IgD-negative memory B cell (primary cell): ENCODE results near the gene TRIM69. TPM values are rescaled to one million over a fixed set of nuclear protein-coding genes. Genes with fewer than 3 reads are reported as not detected.
A peak's percentile ranks its signal among the peaks of the same experiment; 100 is the strongest.
"Not testable (repeated sequence)": the region's sequence is repeated elsewhere in the genome, so short reads cannot be mapped to it uniquely, and the experiment has no call there.

Experiments used
- H3K27ac Mint-ChIP-seq, 3 donors: one replicate each; pipeline ENCODE4 v1.8.0; 2020 to 2022; ENCODE audit warnings: mild to moderate bottlenecking in 3 of 3, mixed read lengths in 3 of 3, moderate library complexity in 1 of 3
- H3K27me3 Mint-ChIP-seq: one replicate; pipeline ENCODE4 v1.8.0; 2021; ENCODE audit warnings: mixed read lengths
- H3K36me3 Mint-ChIP-seq: one replicate; pipeline ENCODE4 v1.8.0; 2020; ENCODE audit warnings: mild to moderate bottlenecking, mixed read lengths
- H3K4me1 Mint-ChIP-seq, 3 donors: one replicate each; pipeline ENCODE4 v1.8.0; 2020 to 2022; ENCODE audit warnings: mixed read lengths in 3 of 3, mild to moderate bottlenecking in 1 of 3
- H3K4me3 Mint-ChIP-seq, 4 donors: one replicate each; pipeline ENCODE4 v1.8.0; 2020 to 2022; ENCODE audit warnings: mild to moderate bottlenecking in 4 of 4, mixed read lengths in 4 of 4, moderate library complexity in 3 of 4
- H3K9me3 Mint-ChIP-seq, 3 donors: one replicate each; pipeline ENCODE4 v1.8.0; 2020 to 2021; ENCODE audit warnings: mixed read lengths in 3 of 3, mild to moderate bottlenecking in 1 of 3
- polyA plus RNA-seq: library from polyadenylated mRNA; unstranded; fragments of 300-500 nt; fragmentation: Illumina TruSeq; gene quantifications from one replicate; pipeline ENCODE4 v1.2.3, GENCODE V29; 2021

The TRIM69 gene
- polyA plus RNA-seq, 1 donor from 2014 or later = 30.7 TPM

DNA sequence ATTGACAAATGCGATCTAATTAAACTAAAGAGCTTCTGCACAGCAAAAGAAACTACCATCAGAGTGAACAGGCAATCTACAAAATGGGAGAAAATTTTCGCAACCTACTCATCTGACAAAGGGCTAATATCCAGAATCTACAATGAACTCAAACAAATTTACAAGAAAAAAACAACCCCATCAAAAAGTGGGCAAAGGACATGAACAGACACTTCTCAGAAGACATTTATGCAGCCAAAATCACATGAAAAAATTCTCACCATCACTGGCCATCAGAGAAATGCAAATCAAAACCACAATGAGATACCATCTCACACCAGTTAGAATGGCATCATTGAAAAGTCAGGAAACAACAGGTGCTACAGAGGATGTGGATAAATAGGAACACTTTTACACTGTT is 7.1 kb downstream of the TRIM69 start:
- not testable (repeated sequence) for H3K27me3 Mint-ChIP-seq

DNA sequence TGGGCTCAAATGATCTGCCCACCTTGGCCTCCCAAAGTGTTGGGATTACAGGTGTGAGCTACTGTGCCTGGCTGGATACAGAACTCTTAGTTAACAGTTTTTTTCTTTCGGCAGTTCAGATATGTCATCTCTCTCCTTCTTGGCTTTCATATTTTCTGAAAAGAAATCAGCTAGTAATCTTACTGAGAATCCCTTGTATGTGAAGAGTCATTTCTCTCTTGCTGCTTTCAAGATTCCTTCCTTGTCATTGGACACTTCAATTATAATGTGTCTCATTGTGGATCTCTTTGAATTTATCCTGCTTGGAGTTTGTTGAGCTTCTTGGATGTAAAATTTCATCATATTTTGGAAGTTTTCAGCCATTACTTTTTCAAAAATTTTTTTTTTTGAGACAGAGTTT is 17.0 kb downstream of the TRIM69 start:
- peaks cover 5 to 23% (median 6%) of the 10 kb centered on the region in 3 donors for H3K9me3 Mint-ChIP-seq
- peaks cover 0 to 4% (median 3%) of the 10 kb centered on the region in 3 donors for H3K4me1 Mint-ChIP-seq
- no peak overlapping the region for H3K27ac Mint-ChIP-seq
- H3K27me3 Mint-ChIP-seq = no peaks in the 10 kb centered on the region
- H3K36me3 Mint-ChIP-seq = peaks cover 15% of the 10 kb centered on the region
- no peak overlapping the region for H3K4me3 Mint-ChIP-seq

More for the DNA sequence above, 7.1 kb downstream of the TRIM69 start:
- not testable (repeated sequence) for H3K4me1 Mint-ChIP-seq, H3K27ac Mint-ChIP-seq, H3K9me3 Mint-ChIP-seq, H3K36me3 Mint-ChIP-seq, H3K4me3 Mint-ChIP-seq

DNA sequence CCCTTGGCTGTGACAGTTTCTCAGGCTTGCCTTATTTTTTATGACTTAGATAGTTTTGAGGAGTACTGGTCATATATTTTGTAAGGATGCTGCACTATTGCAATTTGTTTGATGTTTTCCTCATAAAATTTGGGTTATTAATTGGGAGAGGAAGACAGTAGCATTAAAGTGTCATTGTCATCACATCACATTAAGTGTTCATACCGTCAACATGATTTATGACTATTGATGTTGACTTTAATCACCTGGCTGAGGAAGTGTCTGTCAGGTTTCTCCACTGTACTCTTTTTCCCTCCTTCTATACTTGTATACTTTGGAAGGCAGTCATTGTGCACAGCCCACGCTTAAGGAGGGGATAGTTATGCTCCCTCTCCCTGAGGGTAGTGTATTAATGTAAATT is 26.9 kb downstream of the TRIM69 start:
- Mint-ChIP-seq H3K4me1 (no peaks in the 10 kb centered on the region), H3K36me3 (peaks cover 8% of the 10 kb centered on the region), H3K4me3 (no peak overlapping the region), H3K27ac (no peak overlapping the region), H3K9me3 (no peaks in the 10 kb centered on the region), H3K27me3 (no peaks in the 10 kb centered on the region)

- no peak overlapping the region for H3K4me3 Mint-ChIP-seq
- H3K9me3 Mint-ChIP-seq = no peaks in the 10 kb centered on the region
- no peaks in the 10 kb centered on the region for H3K4me1 Mint-ChIP-seq
- no peaks in the 10 kb centered on the region for H3K27me3 Mint-ChIP-seq
- peaks cover 8% of the 10 kb centered on the region for H3K36me3 Mint-ChIP-seq
- H3K27ac Mint-ChIP-seq = no peak overlapping the region
These were observed 27.5 kb downstream of the TRIM69 start for GRCh38 chr15:44763848-44764247.

- Mint-ChIP-seq H3K27ac (no peak overlapping the region), H3K36me3 (peaks cover 12% of the 10 kb centered on the region), H3K4me3 (no peak overlapping the region), H3K9me3 (peaks cover 0 to 3% (median 2%) of the 10 kb centered on the region in 3 donors), H3K27me3 (no peaks in the 10 kb centered on the region), H3K4me1 (no peaks in the 10 kb centered on the region)
These were observed 28.7 kb downstream of the TRIM69 start for GRCh38 chr15:44765036-44765435.

DNA sequence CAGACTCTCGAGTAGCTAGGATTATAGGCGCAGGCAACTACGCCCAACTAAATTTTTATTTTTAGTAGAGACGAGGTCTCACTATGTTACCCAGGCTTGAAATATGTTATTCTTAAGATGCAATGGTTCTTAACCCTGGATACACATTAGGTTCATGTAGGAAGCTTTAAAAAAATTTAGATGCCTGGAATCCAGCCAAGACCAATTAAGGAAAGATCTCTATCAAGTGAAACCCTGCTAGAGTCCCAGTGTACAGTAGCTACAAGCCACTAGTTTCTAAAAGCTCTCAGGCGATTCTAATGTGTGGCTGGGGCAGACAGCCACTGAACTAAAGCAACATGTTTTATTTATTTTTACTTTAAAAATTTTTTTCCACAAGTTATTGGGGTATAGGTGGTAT is 33.2 kb downstream of the TRIM69 start:
- Mint-ChIP-seq H3K4me1 (peaks cover 0 to 2% (median 0%) of the 10 kb centered on the region in 3 donors), H3K27me3 (no peaks in the 10 kb centered on the region), H3K36me3 (peaks cover 22% of the 10 kb centered on the region), H3K27ac (no peak overlapping the region), H3K4me3 (no peak overlapping the region), H3K9me3 (peaks cover 10 to 21% (median 13%) of the 10 kb centered on the region in 3 donors)

DNA sequence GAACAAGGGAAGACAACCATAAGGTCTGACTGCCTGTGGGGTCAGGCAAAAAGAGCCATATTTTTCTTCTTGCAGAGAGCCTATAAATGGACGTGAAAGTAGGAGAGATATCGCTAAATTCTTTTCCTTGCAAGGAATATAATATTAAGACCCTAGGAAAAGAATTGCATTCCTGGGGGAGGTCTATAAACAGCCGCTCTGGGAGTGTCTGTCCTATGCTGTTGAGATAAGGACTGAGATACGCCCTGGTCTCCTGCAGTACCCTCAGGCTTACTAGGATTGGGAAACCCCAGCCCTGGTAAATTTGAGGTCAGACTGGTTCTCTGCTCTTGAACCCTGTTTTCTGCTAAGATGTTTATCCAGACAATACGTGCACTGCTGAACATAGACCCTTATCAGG is 34.4 kb downstream of the TRIM69 start:
- Mint-ChIP-seq H3K36me3 (peaks cover 22% of the 10 kb centered on the region), H3K4me3 (peak overlapping the region in 1 of 4 donors; percentile 27), H3K9me3 (peaks cover 10 to 21% (median 13%) of the 10 kb centered on the region in 3 donors)
- not testable (repeated sequence) for H3K27me3 Mint-ChIP-seq, H3K4me1 Mint-ChIP-seq, H3K27ac Mint-ChIP-seq

GRCh38 chr15:44775953-44776352 is 39.6 kb downstream of the TRIM69 start:
- H3K9me3 Mint-ChIP-seq = peaks cover 5 to 10% (median 6%) of the 10 kb centered on the region in 3 donors
- H3K27ac Mint-ChIP-seq = no peak overlapping the region
- H3K36me3 Mint-ChIP-seq = peaks cover 4% of the 10 kb centered on the region
- no peak overlapping the region for H3K4me3 Mint-ChIP-seq
- peaks cover 2% of the 10 kb centered on the region for H3K27me3 Mint-ChIP-seq
- peaks cover 0 to 4% (median 2%) of the 10 kb centered on the region in 3 donors for H3K4me1 Mint-ChIP-seq

GRCh38 chr15:44779761-44780160 is 43.4 kb downstream of the TRIM69 start:
- peaks cover 2% of the 10 kb centered on the region for H3K27me3 Mint-ChIP-seq
- H3K27ac Mint-ChIP-seq = no peak overlapping the region
- no peak overlapping the region for H3K4me3 Mint-ChIP-seq
- peaks cover 5 to 8% (median 6%) of the 10 kb centered on the region in 3 donors for H3K4me1 Mint-ChIP-seq
- H3K9me3 Mint-ChIP-seq = no peaks in the 10 kb centered on the region
- no peaks in the 10 kb centered on the region for H3K36me3 Mint-ChIP-seq

- Mint-ChIP-seq H3K27me3 (peaks cover 2% of the 10 kb centered on the region), H3K27ac (no peak overlapping the region), H3K4me1 (peaks cover 5 to 8% (median 6%) of the 10 kb centered on the region in 3 donors), H3K9me3 (no peaks in the 10 kb centered on the region), H3K36me3 (no peaks in the 10 kb centered on the region), H3K4me3 (peak overlapping the region in 1 of 4 donors; percentile 27)
These were observed 44.3 kb downstream of the TRIM69 start for GRCh38 chr15:44780608-44781007.

DNA sequence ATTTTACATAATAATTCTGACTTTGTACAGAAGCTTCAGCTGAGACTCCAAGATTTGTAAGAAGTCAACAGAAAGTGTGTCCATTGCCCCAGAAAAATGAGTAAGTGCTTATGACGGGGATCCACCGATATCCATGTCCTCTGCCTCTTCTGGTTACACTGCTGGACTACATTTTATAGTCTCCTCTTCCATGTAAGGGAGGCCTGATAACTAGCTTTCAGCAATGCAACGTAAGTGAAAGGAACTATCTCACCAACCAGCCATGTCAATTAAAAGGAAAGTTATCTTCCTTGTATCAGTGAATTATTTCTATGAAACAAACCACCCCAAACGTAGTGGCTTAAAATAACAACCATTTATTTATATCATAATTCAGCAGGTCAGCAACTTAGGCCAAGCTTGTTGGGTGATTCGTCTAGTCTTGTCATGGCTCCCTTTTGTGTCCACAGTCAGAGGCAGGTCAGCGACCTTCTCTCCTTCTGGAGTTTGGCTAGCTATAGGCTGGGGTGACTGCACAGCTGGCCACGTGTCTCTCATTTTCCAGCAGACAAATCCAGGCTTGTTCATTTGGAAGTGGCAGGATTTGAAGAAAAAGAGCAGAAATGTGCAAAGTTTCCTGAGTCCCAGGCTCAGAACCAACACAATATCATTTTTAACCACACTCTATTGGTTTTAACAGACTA is 44.9 kb downstream of the TRIM69 start:
- H3K4me3 Mint-ChIP-seq = peak overlapping the region in 1 of 4 donors; percentile 27

DNA sequence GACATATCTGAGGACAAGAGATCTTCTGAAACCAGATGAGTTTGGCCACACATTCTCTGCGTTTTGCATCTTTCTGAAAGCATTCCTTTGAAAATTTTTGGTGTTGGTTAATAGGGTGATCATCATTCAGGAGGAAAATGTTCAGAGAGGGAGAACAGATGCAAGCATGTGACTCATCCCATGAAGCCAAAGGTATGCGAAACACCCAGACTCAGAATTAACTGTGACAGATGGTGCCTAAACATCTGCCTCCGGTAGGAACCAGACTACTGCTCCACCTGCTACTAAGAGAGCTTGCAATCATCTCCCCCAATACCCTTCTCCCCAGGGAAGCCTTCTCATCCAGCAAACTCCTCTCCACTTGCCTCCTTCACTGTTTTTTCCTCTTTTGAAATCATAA is 46.2 kb downstream of the TRIM69 start:
- Mint-ChIP-seq H3K27ac (no peak overlapping the region), H3K9me3 (no peaks in the 10 kb centered on the region), H3K36me3 (no peaks in the 10 kb centered on the region), H3K27me3 (no peaks in the 10 kb centered on the region), H3K4me3 (peak overlapping the region in 1 of 4 donors; percentile 44), H3K4me1 (peaks cover 3 to 8% (median 4%) of the 10 kb centered on the region in 3 donors)

More for the DNA sequence above, 44.9 kb downstream of the TRIM69 start:
- H3K4me1 Mint-ChIP-seq = peaks cover 3 to 8% (median 4%) of the 10 kb centered on the region in 3 donors
- H3K27ac Mint-ChIP-seq = no peak overlapping the region
- no peaks in the 10 kb centered on the region for H3K9me3 Mint-ChIP-seq
- H3K36me3 Mint-ChIP-seq = no peaks in the 10 kb centered on the region
- no peaks in the 10 kb centered on the region for H3K27me3 Mint-ChIP-seq

DNA sequence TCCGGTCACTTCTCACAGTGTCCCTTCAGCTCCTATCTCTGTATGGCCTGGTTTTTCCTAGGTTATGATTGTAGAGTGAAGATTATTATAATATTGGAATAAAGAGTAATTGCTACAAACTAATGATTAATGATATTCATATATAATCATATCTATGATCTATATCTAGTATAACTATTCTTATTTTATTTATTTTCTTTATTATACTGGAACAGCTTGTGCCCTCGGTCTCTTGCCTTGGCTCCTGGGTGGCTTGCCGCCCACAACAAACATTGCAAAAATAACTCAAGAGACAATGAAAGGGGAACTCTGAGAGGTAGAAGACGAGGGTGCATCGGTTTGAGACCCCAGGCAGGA is 48.6 kb downstream of the TRIM69 start:
- not testable (repeated sequence) for H3K4me1 Mint-ChIP-seq, H3K36me3 Mint-ChIP-seq, H3K27me3 Mint-ChIP-seq

GRCh38 chr15:44788748-44789147 is 52.4 kb downstream of the TRIM69 start:
- Mint-ChIP-seq H3K36me3 (no peaks in the 10 kb centered on the region), H3K27ac (no peak overlapping the region), H3K4me1 (peaks cover 2 to 8% (median 3%) of the 10 kb centered on the region in 3 donors), H3K27me3 (no peaks in the 10 kb centered on the region), H3K4me3 (no peak overlapping the region), H3K9me3 (no peaks in the 10 kb centered on the region)

More for the DNA sequence above, 48.6 kb downstream of the TRIM69 start:
- Mint-ChIP-seq H3K4me3 (peak overlapping the region; percentile 94 to 97 (median 96)), H3K27ac (peak overlapping the region; percentile 94 to 98 (median 96))
- not testable (repeated sequence) for H3K9me3 Mint-ChIP-seq

DNA sequence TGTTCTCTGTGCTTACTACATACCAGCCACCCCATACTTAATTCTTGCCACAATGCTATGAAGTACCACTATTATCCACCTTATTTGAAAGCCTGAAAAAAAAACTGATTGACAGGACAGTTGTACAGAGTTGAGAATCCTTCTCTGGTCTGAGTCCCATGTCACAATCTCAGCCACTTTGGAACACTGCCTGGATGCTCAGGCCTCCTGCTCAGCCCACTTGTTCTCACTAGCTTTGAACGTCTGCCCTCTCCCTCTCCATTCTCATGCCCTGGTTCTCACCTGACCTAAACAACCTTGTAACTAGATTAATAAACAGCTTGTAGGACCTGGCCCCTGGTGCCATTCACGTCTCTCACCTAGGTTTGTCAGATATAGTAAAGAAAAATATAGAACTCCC is 53.9 kb downstream of the TRIM69 start:
- Mint-ChIP-seq H3K4me3 (peak overlapping the region in 1 of 4 donors; percentile 4), H3K9me3 (no peaks in the 10 kb centered on the region), H3K36me3 (no peaks in the 10 kb centered on the region), H3K27ac (no peak overlapping the region), H3K4me1 (no peaks in the 10 kb centered on the region), H3K27me3 (no peaks in the 10 kb centered on the region)

DNA sequence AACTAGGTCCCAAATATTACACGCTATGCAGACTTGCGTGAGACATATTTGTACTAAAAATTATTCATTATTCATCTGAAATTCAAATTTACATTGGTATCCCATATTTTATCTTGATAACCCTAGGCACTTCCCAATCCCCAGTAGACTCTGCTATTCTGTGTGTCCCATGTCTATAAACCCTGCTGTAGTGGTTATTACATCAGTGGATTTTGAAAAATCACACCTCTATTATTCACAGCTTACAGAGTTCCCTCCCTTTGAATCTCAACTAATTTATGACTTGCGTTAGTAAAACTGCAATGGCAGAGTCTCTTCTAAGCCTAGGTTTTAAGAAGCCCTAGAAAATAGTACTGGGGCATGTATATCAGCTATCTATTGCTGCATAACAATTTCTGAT is 54.3 kb downstream of the TRIM69 start:
- Mint-ChIP-seq H3K4me3 (no peak overlapping the region), H3K27ac (no peak overlapping the region)

More for the DNA sequence above, 54.3 kb downstream of the TRIM69 start:
- H3K4me1 Mint-ChIP-seq = no peaks in the 10 kb centered on the region
- H3K9me3 Mint-ChIP-seq = no peaks in the 10 kb centered on the region
- no peaks in the 10 kb centered on the region for H3K27me3 Mint-ChIP-seq
- H3K36me3 Mint-ChIP-seq = no peaks in the 10 kb centered on the region
